GM18519 (cell line): ENCODE data around the gene CNDP1.
"Not testable (repeated sequence)": the region's sequence is repeated elsewhere in the genome, so short reads cannot be mapped to it uniquely, and the experiment has no call there.

ENCODE experiments used
- ATAC-seq: cut with Tn5 transposase; IDR thresholded peaks from one replicate; pipeline ENCODE4 v1.9.1; 2021; ENCODE audit warnings: mild to moderate bottlenecking, moderate library complexity; ENCODE audit not compliant: unreplicated experiment, low FRiP score

Gene CNDP1

GRCh38 chr18:74519320-74520095, 14.8 kb upstream of the CNDP1 start:
- ATAC-seq, result no peak

- ATAC-seq, result no peak
Measured at GRCh38 chr18:74520096-74520833, 14.0 kb upstream of the CNDP1 start.

DNA sequence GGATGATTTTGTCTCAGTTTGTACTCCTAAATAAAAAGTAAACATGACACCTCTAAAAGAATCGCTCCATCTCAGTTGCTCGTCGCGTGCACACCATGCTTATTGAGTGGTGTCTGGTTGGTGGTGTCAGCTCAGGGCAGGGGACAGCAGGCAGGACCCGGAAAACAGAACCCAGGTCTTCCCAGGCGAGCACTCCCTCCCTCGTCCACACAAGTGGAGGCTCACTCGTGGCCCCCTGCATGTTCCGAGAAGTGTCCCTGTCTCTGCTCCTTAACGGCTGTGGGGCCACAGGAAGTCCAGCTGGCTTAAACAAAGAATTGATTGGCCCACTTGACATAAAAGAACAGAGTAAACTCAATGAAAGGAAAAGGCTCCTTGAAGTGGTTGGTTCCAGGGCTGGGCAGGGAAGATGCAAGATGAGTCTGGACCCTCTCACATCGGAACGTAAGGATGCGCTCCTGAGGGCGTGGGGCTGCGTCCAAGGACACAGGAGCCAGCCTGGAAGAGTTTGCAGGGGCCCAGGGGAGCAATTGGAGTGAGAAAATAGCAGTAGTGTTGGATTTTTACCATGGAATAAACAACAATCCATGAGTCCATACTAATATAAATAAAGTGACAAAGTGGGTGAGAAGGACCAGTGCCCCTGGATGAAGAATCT, 13.1 kb upstream of the CNDP1 start:
- no peak for ATAC-seq

DNA sequence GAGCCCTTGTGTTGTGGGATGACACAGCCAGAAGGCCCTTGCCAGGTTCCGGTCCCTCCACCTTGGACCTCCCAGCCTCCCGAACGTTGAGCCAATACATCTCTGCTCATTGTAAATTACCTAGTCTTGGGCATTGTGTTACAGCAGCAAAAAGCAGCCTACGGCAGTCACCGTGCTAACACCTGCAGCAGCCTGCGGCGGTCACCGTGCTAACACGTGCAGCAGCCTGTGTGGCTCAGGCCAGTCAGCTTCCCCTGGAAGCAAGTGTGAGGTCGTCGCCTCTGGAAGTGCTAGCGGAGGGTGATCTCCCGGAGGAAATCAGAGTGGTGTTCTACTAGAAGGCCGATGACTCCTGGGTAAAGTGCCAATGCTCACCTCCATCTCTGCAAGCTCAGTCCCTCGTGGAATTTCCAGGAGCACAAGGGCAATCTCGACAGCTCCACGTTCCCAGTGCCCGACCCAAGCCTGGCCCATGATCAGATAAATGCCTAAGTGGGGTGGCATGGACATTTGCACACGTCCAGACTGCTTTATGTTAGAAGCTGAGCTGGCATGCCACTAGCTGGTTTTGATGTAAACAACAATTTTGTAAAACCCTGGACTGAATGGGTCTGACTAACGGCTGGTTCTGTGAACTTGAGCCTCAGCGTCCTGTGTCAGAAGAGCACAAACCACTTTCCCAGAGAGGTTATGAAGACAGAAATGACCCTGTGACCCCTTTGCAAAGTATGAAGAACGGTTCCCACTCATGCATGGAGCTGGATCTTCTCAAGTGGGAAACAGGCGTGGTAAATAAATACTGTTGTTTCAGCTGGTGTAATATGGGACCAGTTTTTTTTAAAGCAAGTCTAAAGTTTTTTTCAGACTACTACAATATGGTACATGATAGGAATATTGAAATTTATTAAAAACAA, 11.4 kb upstream of the CNDP1 start:
- ATAC-seq, result no peak

- no peak for ATAC-seq
Measured at GRCh38 chr18:74524097-74524496, 10.2 kb upstream of the CNDP1 start.

DNA sequence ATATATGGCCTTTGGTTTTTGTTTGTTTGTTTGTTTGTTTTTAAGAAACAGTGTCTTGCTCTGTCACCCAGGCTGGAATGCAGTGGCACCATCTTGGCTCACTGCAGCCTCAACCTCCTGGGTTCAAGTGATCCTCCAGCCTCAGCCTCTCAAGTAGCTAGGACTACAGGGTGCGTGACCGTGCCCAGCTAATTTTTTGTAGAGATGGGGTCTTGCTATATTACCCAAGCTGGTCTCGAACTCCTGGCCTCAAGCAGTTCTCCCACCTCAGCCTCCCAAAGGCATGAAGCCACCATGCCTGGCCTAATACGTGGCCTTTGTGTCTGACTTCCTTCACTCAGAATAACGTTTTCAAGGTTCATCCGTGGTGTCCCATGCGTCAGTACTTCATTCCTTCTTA, 9.4 kb upstream of the CNDP1 start:
- not testable (repeated sequence) for ATAC-seq

GRCh38 chr18:74525741-74526140, 8.6 kb upstream of the CNDP1 start:
- ATAC-seq, result no peak

- no peak for ATAC-seq
Measured at GRCh38 chr18:74526488-74526887, 7.8 kb upstream of the CNDP1 start.

GRCh38 chr18:74528478-74528877, 5.8 kb upstream of the CNDP1 start:
- peak; percentile 59 for ATAC-seq

- ATAC-seq, result no peak
Measured at GRCh38 chr18:74528913-74529312, 5.4 kb upstream of the CNDP1 start.

DNA sequence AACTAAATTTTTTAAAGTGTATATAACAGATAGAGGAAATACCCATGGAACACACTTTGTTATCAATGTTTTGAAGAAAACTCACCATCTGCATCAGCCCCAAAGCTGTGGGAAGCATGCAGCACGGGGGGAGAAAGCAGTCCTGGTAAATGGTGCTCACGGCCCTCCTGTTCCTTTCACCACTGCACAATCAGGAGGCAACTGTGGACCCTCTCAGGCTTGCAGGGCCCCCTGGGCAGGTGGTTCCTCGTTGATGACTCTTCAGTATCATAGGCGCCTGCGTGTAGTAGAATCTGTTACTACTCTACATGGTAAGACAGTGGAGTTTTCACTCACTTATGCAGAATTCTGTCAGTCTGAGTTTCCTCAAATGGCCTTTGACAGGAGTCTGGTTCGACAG, 4.9 kb upstream of the CNDP1 start:
- ATAC-seq, result no peak

DNA sequence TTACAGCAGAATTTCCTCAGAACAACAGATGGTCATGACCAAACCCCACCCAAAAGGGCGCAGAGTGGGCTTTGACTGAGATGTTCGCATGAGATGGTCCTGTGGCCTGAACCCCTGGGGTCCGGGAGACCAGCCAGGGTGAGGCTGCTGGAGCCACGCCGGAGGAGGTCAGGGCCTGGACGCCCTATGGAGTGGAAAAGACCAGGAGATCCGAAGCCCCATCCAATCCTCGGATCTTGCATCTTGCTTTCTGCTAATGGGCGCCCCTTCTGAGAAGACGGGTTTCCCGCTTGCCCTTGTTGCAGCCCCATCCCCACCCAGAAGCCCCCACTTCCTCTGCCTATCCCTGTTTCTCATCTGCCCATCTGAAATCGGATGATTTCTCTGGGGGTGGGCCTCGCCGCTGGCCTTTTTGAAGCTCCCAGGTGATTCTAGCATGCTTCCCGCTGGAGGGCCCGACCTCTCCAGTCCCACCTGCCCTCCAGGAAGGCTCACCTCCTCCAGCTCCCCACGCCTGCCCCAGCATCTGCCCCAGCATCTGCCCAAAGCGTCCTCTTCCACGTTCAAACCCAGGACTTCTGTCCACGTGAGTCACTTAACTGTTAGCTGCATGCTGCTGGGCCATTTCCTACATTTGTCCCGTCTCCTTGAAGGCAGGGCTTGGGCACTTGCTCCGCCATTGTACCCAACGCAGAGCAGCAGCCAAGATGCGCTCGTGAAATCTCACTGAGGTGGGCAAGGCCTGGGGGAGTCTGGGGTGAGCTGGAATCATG, 4.3 kb upstream of the CNDP1 start:
- no peak for ATAC-seq

- no peak for ATAC-seq
Measured at GRCh38 chr18:74530584-74530862, 3.8 kb upstream of the CNDP1 start.

DNA sequence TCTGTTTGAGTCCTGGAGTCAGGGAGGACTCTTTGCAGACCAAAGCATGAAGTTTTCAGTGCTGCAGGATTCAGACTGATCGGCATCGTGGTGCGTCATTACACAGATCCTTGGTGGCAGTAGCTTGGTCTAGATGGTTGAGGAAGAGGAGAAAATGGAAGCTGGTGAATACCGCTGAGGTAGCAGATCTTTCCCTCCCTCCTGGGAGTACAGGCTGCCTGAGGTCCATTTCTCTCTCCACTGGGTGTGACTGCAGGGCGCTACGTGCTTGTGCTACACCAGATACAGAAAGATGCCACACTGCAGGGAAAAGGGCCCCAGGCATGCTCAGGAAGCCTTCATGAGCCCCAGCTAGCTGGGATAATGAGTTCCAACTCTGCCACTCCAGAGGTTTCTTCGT, 3.3 kb upstream of the CNDP1 start:
- ATAC-seq, result no peak

DNA sequence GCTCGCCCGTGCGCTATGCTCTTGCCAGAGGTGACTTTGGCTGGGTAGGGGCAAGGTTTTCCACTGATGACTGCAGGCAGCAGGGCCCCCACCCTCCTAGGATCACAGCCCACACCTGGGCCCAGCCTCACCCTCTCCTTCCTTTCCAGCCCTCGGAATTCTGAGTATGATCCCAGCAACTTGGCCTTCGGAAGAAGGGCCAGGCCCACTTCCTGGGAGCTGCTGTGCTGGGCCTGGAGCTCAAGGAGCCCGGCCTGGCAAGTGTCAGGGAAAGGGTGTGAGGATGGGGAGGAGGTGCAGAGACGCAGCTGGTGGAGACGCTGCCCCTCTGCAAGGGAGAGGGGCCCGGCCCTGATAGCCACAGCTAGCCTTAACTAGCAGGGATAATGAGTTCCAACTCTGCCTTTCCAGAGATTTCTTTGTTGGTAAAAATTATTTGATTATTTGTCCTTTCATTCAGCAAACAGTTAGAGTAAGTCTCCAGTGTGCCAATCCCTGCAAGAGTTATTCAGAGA, 1.7 kb upstream of the CNDP1 start:
- no peak for ATAC-seq

- no peak for ATAC-seq
Measured at GRCh38 chr18:74533666-74534065, 634 bp upstream of the CNDP1 start.

DNA sequence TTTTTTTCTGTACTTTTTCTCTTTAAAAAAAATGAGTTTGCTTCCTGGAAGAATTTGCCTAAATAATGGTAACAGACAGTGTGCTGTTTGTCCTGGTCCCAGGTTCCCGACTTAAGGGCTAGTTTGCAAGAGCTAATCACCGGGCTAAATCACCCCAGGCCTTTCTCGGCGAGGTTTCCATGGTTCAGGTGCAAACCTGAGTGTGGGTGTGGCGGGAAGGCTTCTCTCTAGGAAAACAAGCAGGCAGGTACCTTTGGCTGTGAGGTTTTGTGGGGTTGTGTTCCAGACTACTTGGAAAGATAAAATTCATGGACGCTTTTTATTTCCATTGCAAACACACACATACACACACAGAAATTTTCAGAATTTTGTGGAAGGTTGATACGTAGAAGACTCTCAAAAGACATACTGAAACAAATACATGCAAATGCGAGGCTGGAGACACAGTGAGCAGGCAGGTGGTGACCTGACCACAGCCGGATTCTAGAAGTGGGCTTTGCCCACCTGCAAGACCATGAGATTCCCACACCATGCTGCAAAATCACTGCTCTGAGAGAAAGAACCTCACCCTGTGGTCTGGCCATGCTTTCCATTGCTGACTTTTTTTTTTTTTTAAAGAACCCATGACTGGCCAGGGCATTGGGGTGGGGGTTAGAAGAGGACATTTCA, 815 bp downstream of the CNDP1 start:
- no peak for ATAC-seq

DNA sequence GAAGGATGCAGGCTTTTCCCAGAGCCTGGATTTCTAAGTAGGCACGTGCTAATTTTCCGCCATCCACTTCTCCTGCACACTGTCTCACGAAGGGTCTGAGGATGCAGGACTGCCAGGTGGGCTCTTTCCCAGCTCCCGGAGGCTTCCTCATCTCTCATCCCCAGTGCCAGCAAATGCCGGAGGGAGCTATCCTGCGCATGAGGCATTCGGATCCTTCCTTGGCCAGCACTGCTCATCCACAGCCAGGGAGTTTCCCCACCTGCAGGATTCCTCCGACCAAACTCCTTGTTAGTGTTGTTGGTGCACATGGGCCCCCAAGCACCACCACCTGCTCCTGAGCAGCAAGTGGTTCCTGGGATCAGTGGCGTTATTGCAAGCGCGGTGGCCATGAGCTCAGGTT, 5.0 kb downstream of the CNDP1 start:
- ATAC-seq, result no peak
